SK-N-SH (cell line): ENCODE results near the gene PSMD6.

Source experiments
- EP300 ChIP-seq, 2 experiments: IDR thresholded peaks; 2 replicates each; pipeline versions ENCODE4 v1.4.0 to v1.6.1; 2012; ENCODE audit warnings: borderline replicate concordance in 1 of 2, low read depth in 1 of 2, low read length in 1 of 2
- GABPA ChIP-seq: IDR thresholded peaks from 2 replicates; pipeline ENCODE4 v1.4.0; 2012; ENCODE audit warnings: low read depth, mild to moderate bottlenecking
- MEF2A ChIP-seq: IDR thresholded peaks from 2 replicates; pipeline ENCODE4 v1.4.0; 2012; ENCODE audit warnings: low read depth, borderline replicate concordance
- RCOR1 ChIP-seq: fragments of 150-350 bp; IDR thresholded peaks from 2 replicates; pipeline ENCODE4 v1.6.1; 2017; ENCODE audit warnings: antibody characterized with exemption, low read length
- TF ChIP-seq, protein P1 (sequence below): fragments of 200-600 bp; sonication (generic); IDR thresholded peaks from 2 replicates; pipeline ENCODE4 v1.6.1; 2017; ENCODE audit warnings: antibody characterized with exemption, mild to moderate bottlenecking, moderate library complexity
- TF ChIP-seq, protein P2 (sequence below): IDR thresholded peaks from 2 replicates; pipeline ENCODE4 v1.4.0; 2012; ENCODE audit warnings: low read depth, borderline replicate concordance

DNA sequence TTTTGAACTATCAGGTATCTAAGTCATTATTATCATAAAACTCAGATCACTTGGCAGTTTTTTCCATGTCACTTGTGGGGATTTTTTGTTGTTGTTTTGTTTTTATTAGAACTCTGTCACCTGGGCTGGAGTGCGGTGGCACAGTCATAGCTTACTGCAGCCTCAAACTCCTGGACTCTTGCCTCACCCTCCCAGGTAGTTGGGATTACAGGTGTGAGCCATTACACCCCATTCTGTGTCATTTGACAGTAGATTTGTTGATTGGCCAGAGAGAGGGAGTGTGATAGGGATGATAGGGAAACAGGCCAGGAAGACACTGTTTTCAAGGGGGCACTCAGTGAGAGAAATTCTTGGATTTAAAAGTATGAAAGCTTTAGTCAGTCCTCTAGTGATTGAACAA, 56.4 kb downstream of the PSMD6 start:
- TF ChIP-seq EP300 (IDR thresholded peaks at IDR 0.05; ENCODE audit: borderline replicate concordance in 1 of 2, low read depth in 1 of 2, low read length in 1 of 2), result no peak
- TF ChIP-seq MEF2A, result no peak
- TF ChIP-seq, protein P1, sequence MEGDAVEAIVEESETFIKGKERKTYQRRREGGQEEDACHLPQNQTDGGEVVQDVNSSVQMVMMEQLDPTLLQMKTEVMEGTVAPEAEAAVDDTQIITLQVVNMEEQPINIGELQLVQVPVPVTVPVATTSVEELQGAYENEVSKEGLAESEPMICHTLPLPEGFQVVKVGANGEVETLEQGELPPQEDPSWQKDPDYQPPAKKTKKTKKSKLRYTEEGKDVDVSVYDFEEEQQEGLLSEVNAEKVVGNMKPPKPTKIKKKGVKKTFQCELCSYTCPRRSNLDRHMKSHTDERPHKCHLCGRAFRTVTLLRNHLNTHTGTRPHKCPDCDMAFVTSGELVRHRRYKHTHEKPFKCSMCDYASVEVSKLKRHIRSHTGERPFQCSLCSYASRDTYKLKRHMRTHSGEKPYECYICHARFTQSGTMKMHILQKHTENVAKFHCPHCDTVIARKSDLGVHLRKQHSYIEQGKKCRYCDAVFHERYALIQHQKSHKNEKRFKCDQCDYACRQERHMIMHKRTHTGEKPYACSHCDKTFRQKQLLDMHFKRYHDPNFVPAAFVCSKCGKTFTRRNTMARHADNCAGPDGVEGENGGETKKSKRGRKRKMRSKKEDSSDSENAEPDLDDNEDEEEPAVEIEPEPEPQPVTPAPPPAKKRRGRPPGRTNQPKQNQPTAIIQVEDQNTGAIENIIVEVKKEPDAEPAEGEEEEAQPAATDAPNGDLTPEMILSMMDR, result no peak
- no peak for TF ChIP-seq RCOR1
- TF ChIP-seq, protein P2, sequence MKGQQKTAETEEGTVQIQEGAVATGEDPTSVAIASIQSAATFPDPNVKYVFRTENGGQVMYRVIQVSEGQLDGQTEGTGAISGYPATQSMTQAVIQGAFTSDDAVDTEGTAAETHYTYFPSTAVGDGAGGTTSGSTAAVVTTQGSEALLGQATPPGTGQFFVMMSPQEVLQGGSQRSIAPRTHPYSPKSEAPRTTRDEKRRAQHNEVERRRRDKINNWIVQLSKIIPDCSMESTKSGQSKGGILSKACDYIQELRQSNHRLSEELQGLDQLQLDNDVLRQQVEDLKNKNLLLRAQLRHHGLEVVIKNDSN, result no peak
- no peak for TF ChIP-seq GABPA
